Measurements from ENCODE around the gene B3GAT3.
A peak's percentile ranks its signal among the peaks of the same experiment; 100 is the strongest.
"Not testable (repeated sequence)": the region's sequence is repeated elsewhere in the genome, so short reads cannot be mapped to it uniquely, and the experiment has no call there.

The B3GAT3 gene

GRCh38 chr11:62645946-62646824 lies 24.4 kb upstream of the B3GAT3 start, which contains the start of gene GANAB:
Gene GANAB (minus strand): TSS chr11:62646613. CDS start chr11:62646599, 14 bp downstream.
- DNase-seq = peak; percentile 98

DNA sequence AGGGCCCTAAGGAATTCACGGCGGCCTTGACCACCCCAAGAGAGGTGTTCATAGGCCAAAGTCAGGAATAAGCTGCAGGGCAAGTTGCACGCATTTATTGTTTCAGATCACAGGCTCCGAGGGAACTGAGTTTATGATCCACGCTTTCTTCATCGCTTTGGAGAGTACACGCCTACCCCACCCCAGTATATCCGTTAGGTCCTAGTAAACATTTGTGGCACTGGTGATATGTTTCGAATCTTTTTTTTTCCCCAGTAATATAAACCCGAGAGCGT lies 23.8 kb upstream of the B3GAT3 start:
- DNase-seq = no peak

DNA sequence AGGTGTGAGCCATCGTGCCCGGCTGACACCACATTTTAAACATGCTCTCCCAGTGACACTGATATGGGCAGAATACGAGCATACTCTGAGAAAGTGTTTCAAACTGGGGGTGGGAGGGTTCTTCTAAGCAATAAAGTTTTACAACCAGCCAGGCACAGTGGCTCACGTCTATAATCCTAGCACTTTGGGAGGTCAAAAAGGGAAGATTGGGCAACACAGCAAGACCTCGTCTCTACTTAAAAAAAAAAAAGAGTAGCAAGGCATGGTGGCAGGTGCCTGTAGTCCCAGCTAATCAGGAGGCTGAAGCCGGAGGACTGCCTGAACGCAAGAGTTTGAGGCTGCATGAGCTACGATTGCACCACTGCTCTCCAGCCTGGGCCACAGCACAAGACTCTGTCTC lies 22.4 kb upstream of the B3GAT3 start:
- DNase-seq = no peak

GRCh38 chr11:62632492-62632891 lies 10.7 kb upstream of the B3GAT3 start:
- no peak for DNase-seq

DNA sequence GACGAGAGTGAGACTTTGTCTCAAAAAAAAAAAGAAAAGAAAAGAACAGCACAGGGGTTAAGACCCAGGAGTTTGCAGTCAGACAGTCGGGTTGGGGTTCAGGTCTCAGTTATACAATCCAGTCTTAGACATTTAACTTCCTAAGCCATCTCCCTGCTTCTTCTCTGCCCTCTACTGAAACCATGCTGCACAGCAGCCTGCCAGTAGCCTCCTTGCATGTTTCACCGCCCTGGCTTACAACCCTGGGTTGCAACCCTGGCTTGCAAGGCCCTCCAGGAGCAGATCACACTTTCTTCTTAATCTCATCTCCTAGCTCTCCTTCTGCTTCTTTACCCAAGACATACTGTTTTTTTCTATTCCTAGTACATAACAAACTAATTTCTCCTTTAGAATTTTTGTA lies 5.9 kb upstream of the B3GAT3 start:
- DNase-seq = no peak

- DNase-seq = no peak
Measured at GRCh38 chr11:62622476-62623089, 797 bp upstream of the B3GAT3 start.

GRCh38 chr11:62621027-62621566 lies 689 bp downstream of the B3GAT3 start:
- no peak for DNase-seq

- DNase-seq = not testable (repeated sequence)
Measured at GRCh38 chr11:62616957-62617356, 4.8 kb downstream of the B3GAT3 start.

GRCh38 chr11:62615521-62615920 lies 6.3 kb downstream of the B3GAT3 start:
- no peak for DNase-seq

DNA sequence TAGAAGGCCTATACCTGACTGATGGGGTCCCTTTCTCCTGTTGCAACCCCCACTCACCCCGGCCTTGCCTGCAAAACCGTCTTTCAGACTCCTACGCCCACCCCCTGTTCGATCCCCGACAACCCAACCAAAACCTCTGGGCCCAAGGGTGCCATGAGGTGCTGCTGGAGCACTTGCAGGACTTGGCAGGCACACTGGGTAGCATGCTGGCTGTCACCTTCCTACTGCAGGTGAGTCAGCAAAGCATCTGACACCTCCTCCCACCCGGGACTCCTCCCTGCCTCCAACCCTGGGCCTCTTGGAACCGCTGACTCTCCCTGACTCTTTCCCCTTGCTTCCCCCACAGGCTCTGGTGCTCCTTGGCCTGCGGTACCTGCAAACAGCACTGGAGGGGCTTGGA lies 7.5 kb downstream of the B3GAT3 start:
- DNase-seq = no peak

- DNase-seq = no peak
Measured at GRCh38 chr11:62613291-62613778, 8.5 kb downstream of the B3GAT3 start.

DNA sequence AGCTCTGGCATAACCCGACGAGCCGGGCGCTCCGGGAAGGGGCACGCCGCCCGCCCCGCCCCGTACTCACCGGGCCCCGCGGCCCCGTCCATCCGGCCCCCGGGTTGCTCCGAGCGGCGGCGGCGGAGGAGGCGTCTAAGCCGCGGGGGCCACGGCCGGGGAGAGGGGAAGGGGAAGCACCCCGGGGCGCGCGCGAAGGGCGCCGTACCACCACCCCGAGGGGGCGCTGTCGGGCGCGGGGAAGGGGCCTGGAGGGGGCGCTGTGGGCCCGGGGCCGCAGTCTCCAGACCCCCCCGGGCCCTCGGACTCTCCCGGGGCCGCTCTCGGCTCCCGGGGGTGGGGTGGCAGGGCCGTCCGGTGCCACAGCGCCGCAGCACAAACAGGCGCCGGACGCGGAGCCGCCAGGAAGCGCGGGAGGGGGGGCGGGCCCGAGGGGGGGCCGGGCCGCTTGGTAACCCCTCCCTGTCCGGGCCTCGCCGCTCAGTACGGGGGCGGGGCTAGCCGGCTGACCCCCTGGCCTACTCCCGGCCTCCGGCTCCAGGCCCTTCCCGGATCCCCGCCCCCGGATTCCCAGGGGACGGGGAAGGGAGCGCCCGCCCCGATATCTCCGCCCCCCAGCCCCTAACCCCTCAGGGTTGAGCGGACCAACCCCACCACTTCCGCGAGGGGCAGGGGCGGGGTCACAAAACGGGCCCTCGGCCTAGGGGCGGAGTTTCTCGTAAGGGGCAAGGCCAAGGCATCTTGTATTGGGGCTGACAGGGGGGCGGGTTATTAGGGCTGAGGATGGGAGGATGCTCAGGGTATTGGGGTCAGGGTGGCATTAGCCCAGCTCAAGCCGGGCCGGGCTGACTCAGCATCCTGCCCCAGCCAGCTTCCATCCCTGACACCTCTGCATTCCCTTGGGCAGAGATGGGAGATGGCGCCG lies 9.2 kb downstream of the B3GAT3 start, which contains the start of the genes EML3 and ROM1:
EML3 (minus strand) TSS at position 410 of the 925 bp plus-strand sequence; CDS start at position 92, 318 bp downstream.
ROM1 (plus strand) TSS at position 892 of the 925 bp plus-strand sequence; CDS start at position 917, 25 bp downstream.
- peak; percentile 86 for DNase-seq

DNA sequence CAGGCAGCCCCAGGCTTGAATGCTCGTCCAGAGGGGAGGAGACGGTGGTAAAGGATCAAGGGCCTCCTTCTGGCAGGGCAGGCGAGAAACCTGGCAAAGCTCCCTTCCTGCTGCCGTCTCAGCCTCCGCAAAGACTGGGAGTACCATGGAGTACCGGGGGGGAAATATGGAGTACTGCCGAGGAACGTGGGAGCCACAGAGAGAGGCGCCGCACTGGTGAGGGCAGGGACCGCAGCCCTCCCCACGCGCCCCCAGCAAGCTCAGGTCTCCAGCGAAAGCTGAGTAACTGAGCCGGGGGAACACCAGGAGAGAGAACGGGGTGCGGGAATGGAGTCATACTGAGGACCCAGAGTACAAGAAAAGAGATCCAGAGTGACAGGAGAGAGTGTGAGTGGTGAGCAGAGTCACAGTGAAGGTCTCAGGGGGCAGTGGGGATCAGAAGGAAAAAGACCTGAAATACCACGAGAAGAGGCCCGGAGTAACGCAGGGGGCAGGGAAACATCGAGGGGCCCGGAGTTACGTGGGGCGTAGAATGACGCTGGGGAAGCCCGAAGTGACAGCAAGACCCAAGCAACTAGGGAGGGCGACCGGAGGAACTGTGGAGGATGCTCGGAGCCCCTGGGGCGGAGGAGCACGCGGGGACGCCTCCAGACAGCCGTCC lies 10.0 kb downstream of the B3GAT3 start:
- no peak for DNase-seq

- no peak for DNase-seq
Measured at GRCh38 chr11:62610814-62611704, 10.7 kb downstream of the B3GAT3 start.

DNA sequence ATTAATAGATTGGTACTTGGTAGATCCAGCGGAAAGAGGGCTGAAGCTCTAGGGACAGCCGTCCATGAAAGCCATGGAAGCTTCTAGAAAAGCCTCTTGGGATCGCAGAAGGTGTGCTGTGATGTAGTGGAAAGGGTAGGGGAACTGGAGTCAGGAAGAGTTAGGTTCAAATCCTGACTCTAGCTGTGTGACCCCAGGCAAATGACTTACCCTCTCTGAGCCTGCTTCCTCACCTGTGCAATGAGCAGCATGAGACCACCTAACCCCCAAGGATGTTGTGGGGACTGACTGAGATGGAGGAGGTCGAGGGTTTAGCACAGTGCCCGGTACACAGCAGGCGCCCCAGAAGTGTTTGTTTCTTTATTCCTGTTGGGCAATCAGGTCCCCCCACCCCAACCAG lies 11.4 kb downstream of the B3GAT3 start:
- no peak for DNase-seq

DNA sequence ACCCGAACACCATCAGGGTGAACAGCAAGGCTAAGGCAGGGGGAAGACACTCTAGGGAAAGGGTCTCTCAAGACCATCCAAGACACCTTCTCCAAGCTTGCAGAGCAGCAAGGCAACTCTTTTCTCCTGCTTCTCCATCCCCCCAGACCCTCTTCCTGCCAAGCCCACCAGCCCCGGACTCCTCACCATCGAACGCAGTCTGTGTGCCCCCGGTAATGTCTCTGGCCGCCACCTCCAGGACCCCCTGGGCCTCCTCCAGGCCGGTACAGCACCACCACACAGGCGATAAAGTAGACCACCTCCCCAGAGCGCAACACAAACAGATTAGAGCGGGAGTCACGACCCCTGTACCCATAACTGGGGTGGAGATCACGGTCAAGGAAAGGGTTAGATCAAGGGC lies 13.0 kb downstream of the B3GAT3 start:
- DNase-seq = no peak

- DNase-seq = no peak
Measured at GRCh38 chr11:62607714-62608113, 14.1 kb downstream of the B3GAT3 start.

GRCh38 chr11:62605902-62606301 lies 15.9 kb downstream of the B3GAT3 start:
- DNase-seq = no peak

DNA sequence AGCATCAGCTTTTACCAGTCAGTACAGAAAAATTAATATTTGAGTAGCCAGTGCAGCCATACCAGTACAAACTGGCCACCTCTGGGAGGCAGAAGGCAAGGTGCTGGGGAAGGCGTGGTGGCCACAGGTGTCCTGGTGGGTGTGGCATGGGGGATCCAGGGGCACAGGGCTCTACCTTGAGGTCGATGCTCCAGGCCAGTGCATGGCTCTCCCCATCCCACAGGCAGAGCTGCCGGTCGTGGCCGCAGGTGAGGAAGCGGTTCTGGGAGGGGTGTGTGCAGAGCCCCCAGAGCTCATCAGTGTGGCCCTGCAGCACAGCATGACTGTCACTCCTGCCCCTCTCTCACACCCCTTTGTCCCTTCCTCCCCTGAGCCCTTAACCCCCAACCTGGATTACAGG lies 16.3 kb downstream of the B3GAT3 start:
- DNase-seq = no peak

DNA sequence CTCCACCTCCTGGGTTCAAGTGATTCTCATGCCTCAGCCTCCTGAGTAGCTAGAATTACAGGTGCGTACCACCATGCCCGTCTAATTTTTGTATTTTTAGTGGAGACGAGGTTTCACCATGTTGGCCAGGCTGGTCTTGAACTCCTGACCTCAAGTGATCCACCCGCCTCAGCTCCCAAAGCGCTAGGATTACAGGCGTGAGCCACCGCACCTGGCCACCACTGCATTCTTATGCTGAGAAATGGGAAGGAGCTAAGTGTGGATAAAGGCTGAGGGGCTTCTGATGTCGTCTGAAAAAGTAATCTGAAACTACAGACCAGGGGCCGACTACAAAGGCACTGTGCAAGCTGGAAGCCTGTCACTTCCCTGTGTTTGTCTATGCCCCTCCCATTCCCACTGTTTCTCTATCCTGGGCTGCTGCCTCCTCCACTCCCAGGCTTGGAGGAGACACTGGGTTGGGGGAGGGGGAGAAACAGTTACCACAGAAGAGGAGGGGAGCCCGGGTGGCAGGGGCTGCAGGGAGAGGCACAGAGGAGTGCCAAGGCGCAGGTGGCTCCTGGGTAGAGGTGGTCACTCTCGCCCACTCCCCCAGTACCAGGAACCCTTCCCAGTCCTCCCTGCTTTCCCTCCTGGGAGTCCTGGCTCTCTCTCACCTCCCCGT lies 17.2 kb downstream of the B3GAT3 start:
- no peak for DNase-seq
